ENCODE results near the gene ZNF524.

ZNF524 gene

GRCh38 chr19:55620410-55621204 lies 20.5 kb downstream of the ZNF524 start:
- no peak for DNase-seq (ENCODE audit: low read depth in 2 of 2)

- DNase-seq (ENCODE audit: low read depth in 2 of 2) = no peak
These were observed 21.2 kb downstream of the ZNF524 start for GRCh38 chr19:55621205-55621672.

GRCh38 chr19:55621673-55622231 lies 21.7 kb downstream of the ZNF524 start:
- no peak for DNase-seq (ENCODE audit: low read depth in 2 of 2)

GRCh38 chr19:55622242-55622969 lies 22.3 kb downstream of the ZNF524 start:
- no peak for DNase-seq (ENCODE audit: low read depth in 2 of 2)

- DNase-seq (ENCODE audit: low read depth in 2 of 2) = no peak
These were observed 23.0 kb downstream of the ZNF524 start for GRCh38 chr19:55623130-55623529.

GRCh38 chr19:55623561-55623960 lies 23.5 kb downstream of the ZNF524 start:
- no peak for DNase-seq (ENCODE audit: low read depth in 2 of 2)

- DNase-seq (ENCODE audit: low read depth in 2 of 2) = peak; percentile 95
These were observed 24.3 kb downstream of the ZNF524 start, which contains the start of gene ZNF784 for GRCh38 chr19:55624109-55625003. TSS of gene ZNF784 (minus strand) at chr19:55624566. CDS start at chr19:55624561, 5 bp downstream.

- DNase-seq (ENCODE audit: low read depth in 2 of 2) = no peak
These were observed 24.9 kb downstream of the ZNF524 start for GRCh38 chr19:55625004-55625326.

- DNase-seq (ENCODE audit: low read depth in 2 of 2) = peak in 1 of 2 donors; percentile 45
These were observed 26.3 kb downstream of the ZNF524 start for GRCh38 chr19:55626350-55626749.

- DNase-seq (ENCODE audit: low read depth in 2 of 2) = peak; percentile 51 to 91
These were observed 32.4 kb downstream of the ZNF524 start for GRCh38 chr19:55632463-55632834.

- no peak for DNase-seq (ENCODE audit: low read depth in 2 of 2)
These were observed 33.8 kb downstream of the ZNF524 start for GRCh38 chr19:55633861-55634260.

- no peak for DNase-seq (ENCODE audit: low read depth in 2 of 2)
These were observed 35.2 kb downstream of the ZNF524 start for GRCh38 chr19:55635334-55635717.

GRCh38 chr19:55635856-55636440 lies 35.9 kb downstream of the ZNF524 start:
- no peak for DNase-seq (ENCODE audit: low read depth in 2 of 2)

GRCh38 chr19:55636723-55637122 lies 36.6 kb downstream of the ZNF524 start:
- no peak for DNase-seq (ENCODE audit: low read depth in 2 of 2)

- no peak for DNase-seq (ENCODE audit: low read depth in 2 of 2)
These were observed 37.4 kb downstream of the ZNF524 start for GRCh38 chr19:55637534-55637933.

GRCh38 chr19:55638864-55639359 lies 38.8 kb downstream of the ZNF524 start:
- DNase-seq (ENCODE audit: low read depth in 2 of 2) = peak in 1 of 2 donors; percentile 36

GRCh38 chr19:55640043-55640576 lies 40.0 kb downstream of the ZNF524 start:
- peak; percentile 58 to 64 for DNase-seq (ENCODE audit: low read depth in 2 of 2)

- DNase-seq (ENCODE audit: low read depth in 2 of 2) = peak; percentile 44 to 70
These were observed 40.7 kb downstream of the ZNF524 start, which contains the start of gene ZNF580 for GRCh38 chr19:55640577-55641425. TSS of gene ZNF580 (plus strand) at chr19:55641002. CDS start at chr19:55642509, 1,507 bp downstream.

GRCh38 chr19:55641426-55642152 lies 41.5 kb downstream of the ZNF524 start:
- no peak for DNase-seq (ENCODE audit: low read depth in 2 of 2)

All from stimulated activated CD4-positive, alpha-beta T cell treated with anti-CD3 and anti-CD28 coated beads, Interleukin-1b, Interleukin-23, amount 100 ng/mL, for 4 hours (primary cell).